GM10248 (cell line): ENCODE measurements around the gene GNG2.

Source experiments
- CTCF ChIA-PET: fragments of 300-600 bp; sonication (Branson Sonifier 250); formaldehyde crosslinking; extraction: SDS; loops from one replicate; lab custom pipeline; 2021; ENCODE audit warnings: antibody characterized with exemption; lab: Yijun Ruan, JAX
- POLR2A ChIA-PET: fragments of 350-650 bp; sonication (Branson Sonifier 250); formaldehyde crosslinking; extraction: SDS; loops from one replicate; lab custom pipeline; 2020; ENCODE audit warnings: antibody characterized with exemption; lab: Yijun Ruan, JAX
- DNase-seq: peaks from one replicate; pipeline ENCODE4 v3.0.0; 2012; ENCODE audit errors: extremely low spot score
- CTCF ChIP-seq: IDR thresholded peaks from 2 replicates; pipeline ENCODE4 v1.5.1; 2012; ENCODE audit warnings: mild to moderate bottlenecking, low read depth; ENCODE audit errors: extremely low read depth, missing control alignments, control extremely low read depth

Gene GNG2

DNA sequence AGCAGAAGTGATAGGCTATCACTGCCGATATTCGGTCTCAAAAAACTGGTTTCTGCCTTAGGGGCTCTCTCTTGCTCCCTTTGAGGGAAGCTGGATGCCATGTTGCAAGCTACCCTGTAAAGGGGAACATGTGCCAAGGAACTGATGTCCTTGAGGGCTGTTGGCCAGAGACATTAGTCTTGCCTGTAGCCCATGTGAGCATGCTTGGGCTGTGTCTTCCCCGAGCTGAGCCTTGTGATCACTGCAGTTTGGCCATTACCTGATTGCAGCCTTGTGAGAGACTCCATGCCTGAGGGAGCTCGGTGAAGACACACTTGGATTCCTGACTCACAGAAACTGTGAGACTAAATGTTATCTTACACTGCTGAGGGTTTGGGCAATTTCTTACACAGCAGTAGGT lies 147.7 kb downstream of the GNG2 start:
- no peak for DNase-seq
- ChIA-PET CTCF (interaction anchor here (0.9 to 2.3 kb wide), 3 partner anchors 10 to 229 kb away, joined by 4 to 7 read pairs (median 5); no protein-coding TSS in a partner anchor), POLR2A (no interaction called here)
- no peak for TF ChIP-seq CTCF

DNA sequence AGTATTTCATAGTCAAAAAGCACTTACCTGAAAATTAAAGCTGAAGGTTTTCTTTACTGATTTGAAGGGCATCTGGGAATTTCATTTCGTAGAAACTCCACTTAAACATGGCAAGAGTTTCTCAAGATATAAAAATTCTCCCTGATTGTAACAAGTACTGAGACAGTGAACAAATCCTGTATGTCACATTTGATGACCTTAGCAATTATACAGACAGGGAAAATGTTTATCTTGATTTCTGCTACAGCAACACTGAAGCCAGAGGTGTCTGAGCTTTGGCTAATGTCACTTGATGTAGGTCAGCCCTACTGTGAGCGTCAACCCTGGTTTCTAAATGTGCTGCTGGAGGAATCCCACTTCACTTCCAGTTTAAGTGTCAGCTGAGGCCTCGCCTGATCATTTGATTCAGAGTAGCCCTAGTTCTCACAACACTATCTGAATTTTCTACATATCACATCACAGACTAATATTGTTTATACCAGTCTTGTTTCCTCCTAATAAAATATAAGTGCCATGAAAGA lies 149.8 kb downstream of the GNG2 start:
- DNase-seq: no peak

GRCh38 chr14:52011523-52011922 lies 151.1 kb downstream of the GNG2 start:
- CTCF ChIA-PET: interaction anchor here (0.8 to 1.6 kb wide), 3 partner anchors 9 to 16 kb away, joined by 3 to 5 read pairs (median 3); no protein-coding TSS in a partner anchor
- no peak for DNase-seq
- TF ChIP-seq CTCF: no peak
- POLR2A ChIA-PET: no interaction called here

More for the DNA sequence above, 149.8 kb downstream of the GNG2 start:
- ChIA-PET CTCF (interaction anchor here (0.8 to 2.6 kb wide), 6 partner anchors 9 to 35 kb away, joined by 3 to 8 read pairs (median 4); no protein-coding TSS in a partner anchor), POLR2A (no interaction called here)
- no peak for TF ChIP-seq CTCF

GRCh38 chr14:52012635-52013034 lies 152.2 kb downstream of the GNG2 start:
- TF ChIP-seq CTCF: no peak
- DNase-seq: no peak
- CTCF ChIA-PET: interaction anchor here (2.2 kb wide), 1 partner anchor 9 kb away, joined by 7 read pairs; no protein-coding TSS in a partner anchor

DNA sequence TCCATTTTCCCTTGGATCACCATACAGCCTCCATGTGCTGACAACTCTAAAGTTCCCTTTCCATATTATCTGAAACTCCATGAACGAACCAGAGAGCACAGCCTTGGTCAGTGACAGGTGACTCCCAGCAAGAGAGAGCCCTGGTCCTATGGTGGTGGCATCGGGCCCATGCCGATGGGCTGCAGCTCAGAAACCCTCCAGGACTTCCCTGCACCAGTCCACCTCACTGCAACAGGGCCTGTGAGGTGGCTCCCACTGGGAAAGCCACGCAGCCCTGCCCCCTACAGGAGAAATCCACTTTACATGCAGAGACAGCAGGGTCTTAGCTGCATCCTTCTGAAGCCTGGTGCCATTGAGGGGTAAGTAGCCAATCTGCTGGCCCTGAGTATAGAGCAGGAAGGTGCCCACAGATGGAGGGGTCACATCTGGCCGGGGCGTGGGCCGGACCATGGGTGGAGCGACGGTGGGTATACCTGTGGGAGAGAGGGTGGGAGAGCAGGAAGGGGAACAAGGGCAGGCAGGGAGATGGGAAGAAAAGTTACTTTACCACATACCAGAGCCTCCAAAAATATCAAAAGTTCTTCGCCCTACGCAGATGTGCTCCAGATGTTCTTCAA lies 153.7 kb downstream of the GNG2 start:
- ChIA-PET CTCF (interaction anchor here (2.0 to 2.8 kb wide), 3 partner anchors 8 to 19 kb away, joined by 5 to 11 read pairs (median 7); no protein-coding TSS in a partner anchor), POLR2A (no interaction called here)
- peak; percentile 35 for TF ChIP-seq CTCF
- DNase-seq: no peak

More at GRCh38 chr14:52012635-52013034, 152.2 kb downstream of the GNG2 start:
- POLR2A ChIA-PET: no interaction called here

DNA sequence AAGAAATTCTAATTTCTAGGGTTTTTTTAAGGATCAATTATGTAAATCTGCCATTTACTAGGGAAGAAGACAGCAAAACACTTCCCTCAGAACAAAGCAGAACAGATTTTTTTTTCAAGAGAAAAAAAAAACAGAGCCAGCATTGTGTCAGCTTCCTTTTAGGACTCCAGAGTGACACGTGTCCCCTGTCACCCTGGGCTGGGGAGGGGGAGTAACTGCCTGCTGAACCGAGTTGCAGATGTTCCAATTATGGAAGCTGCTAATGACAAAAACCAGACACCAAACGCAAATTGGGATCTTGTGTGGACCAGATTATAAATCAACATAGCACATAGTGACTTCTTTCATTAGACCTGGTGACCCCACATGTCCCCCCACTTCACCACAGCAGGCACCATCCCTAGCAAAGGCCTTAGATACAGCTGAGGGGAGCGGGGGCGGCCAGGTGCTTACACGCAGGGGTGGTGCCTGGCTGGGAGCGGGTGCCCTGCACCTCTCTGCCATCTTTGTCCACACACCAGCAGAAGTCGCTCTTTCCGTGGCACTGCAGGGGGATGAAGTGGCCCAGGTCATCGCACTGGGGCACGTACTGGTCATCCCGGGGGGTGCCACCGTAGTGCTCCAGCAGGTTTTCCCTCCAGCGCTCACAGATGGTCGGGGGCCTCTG lies 154.3 kb downstream of the GNG2 start:
- ChIA-PET POLR2A (no interaction called here), CTCF (interaction anchor here (1.6 to 2.8 kb wide), 3 partner anchors 9 to 19 kb away, joined by 5 to 11 read pairs (median 5); no protein-coding TSS in a partner anchor)
- no peak for TF ChIP-seq CTCF
- DNase-seq: no peak
